Neural crest cell (in vitro differentiated cells): Measurements from ENCODE around the gene BIRC3. TPM values are rescaled to one million over a fixed set of nuclear protein-coding genes. Genes with fewer than 3 reads are reported as not detected.

ENCODE experiments used
- DNase-seq: peaks from one replicate; pipeline ENCODE4 v3.0.0; 2021; ENCODE audit warnings: low read depth, mixed read lengths, low spot score
- H3K27ac Mint-ChIP-seq: one replicate; pipeline ENCODE4 v1.8.0; 2021; ENCODE audit warnings: mild to moderate bottlenecking, mixed read lengths; ENCODE audit not compliant: unreplicated experiment
- H3K27me3 Mint-ChIP-seq: 2 replicates; pipeline ENCODE4 v1.8.0; 2021; ENCODE audit warnings: low read depth, mild to moderate bottlenecking, mixed read lengths
- H3K36me3 Mint-ChIP-seq: 2 replicates; pipeline ENCODE4 v1.8.0; 2021; ENCODE audit warnings: low read depth, mild to moderate bottlenecking, mixed read lengths
- H3K4me1 Mint-ChIP-seq: 2 replicates; pipeline ENCODE4 v1.8.0; 2021; ENCODE audit warnings: mixed read lengths
- H3K4me3 Mint-ChIP-seq: one replicate; pipeline ENCODE4 v1.8.0; 2021; ENCODE audit warnings: mild to moderate bottlenecking, mixed read lengths
- H3K9me3 Mint-ChIP-seq: 2 replicates; pipeline ENCODE4 v1.8.0; 2021; ENCODE audit warnings: mixed read lengths
- CTCF ChIP-seq: fragments of 200-600 bp; sonication (generic); conservative IDR thresholded peaks from 2 replicates; pipeline ENCODE4 v1.5.0; 2021; ENCODE audit warnings: antibody characterized with exemption, mild to moderate bottlenecking
- total RNA-seq: library from RNA; stranded (reverse); gene quantifications from 2 replicates; pipeline ENCODE4 v1.2.1, GENCODE V29; 2021

The BIRC3 gene
- total RNA-seq, 1 donor from 2014 or later = 0.33 TPM

GRCh38 chr11:102280245-102280833 is 36.9 kb upstream of the BIRC3 start:
- no peak for DNase-seq
- Mint-ChIP-seq H3K27ac (no peak overlapping the region), H3K36me3 (no peaks in the 10 kb centered on the region), H3K9me3 (no peaks in the 10 kb centered on the region), H3K4me3 (no peak overlapping the region), H3K4me1 (peaks cover 14% of the 10 kb centered on the region), H3K27me3 (no peaks in the 10 kb centered on the region)
- no peak for TF ChIP-seq CTCF

- no peak overlapping the region for H3K4me3 Mint-ChIP-seq
- no peak overlapping the region for H3K27ac Mint-ChIP-seq
- no peak for TF ChIP-seq CTCF
- no peak for DNase-seq
- peaks cover 19% of the 10 kb centered on the region for H3K4me1 Mint-ChIP-seq
- H3K36me3 Mint-ChIP-seq = no peaks in the 10 kb centered on the region
- no peaks in the 10 kb centered on the region for H3K9me3 Mint-ChIP-seq
- no peaks in the 10 kb centered on the region for H3K27me3 Mint-ChIP-seq
These were observed 34.2 kb upstream of the BIRC3 start for GRCh38 chr11:102283116-102283485.

GRCh38 chr11:102284008-102284407 is 33.3 kb upstream of the BIRC3 start:
- no peak for TF ChIP-seq CTCF
- Mint-ChIP-seq H3K36me3 (no peaks in the 10 kb centered on the region), H3K4me3 (no peak overlapping the region), H3K27ac (no peak overlapping the region), H3K9me3 (no peaks in the 10 kb centered on the region), H3K4me1 (peaks cover 19% of the 10 kb centered on the region), H3K27me3 (no peaks in the 10 kb centered on the region)
- DNase-seq = no peak

GRCh38 chr11:102286292-102286691 is 31.0 kb upstream of the BIRC3 start:
- Mint-ChIP-seq H3K27me3 (no peaks in the 10 kb centered on the region), H3K9me3 (no peaks in the 10 kb centered on the region), H3K4me3 (no peak overlapping the region), H3K36me3 (no peaks in the 10 kb centered on the region), H3K27ac (no peak overlapping the region), H3K4me1 (peaks cover 5% of the 10 kb centered on the region)
- DNase-seq = no peak
- no peak for TF ChIP-seq CTCF

GRCh38 chr11:102287964-102288724 is 29.1 kb upstream of the BIRC3 start:
- Mint-ChIP-seq H3K4me1 (peaks cover 5% of the 10 kb centered on the region), H3K27me3 (no peaks in the 10 kb centered on the region), H3K4me3 (no peak overlapping the region), H3K9me3 (no peaks in the 10 kb centered on the region), H3K36me3 (no peaks in the 10 kb centered on the region), H3K27ac (no peak overlapping the region)
- peak; percentile 30 for DNase-seq
- TF ChIP-seq CTCF = peak; percentile 82
